K562 (cell line): Measurements from ENCODE around the gene PAQR7. TPM values are rescaled to one million over a fixed set of nuclear protein-coding genes. Genes with fewer than 3 reads are reported as not detected.

Source experiments
- CREB1 ChIP-seq, 2 experiments: sonication (generic) in 1 of 2; formaldehyde crosslinking in 1 of 2; IDR thresholded peaks; 2 replicates each; pipeline versions ENCODE4 v1.6.1 to v1.8.0; 2012 to 2022; ENCODE audit warnings: inconsistent platforms in 1 of 2, mild to moderate bottlenecking in 1 of 2, missing genetic modification reagents in 1 of 2, moderate library complexity in 1 of 2
- JUND ChIP-seq, 2 experiments: IDR thresholded peaks; 2 replicates in 1 of 2; 3 replicates in 1 of 2; pipeline ENCODE4 v1.6.1; 2011; ENCODE audit warnings: borderline replicate concordance in 2 of 2, low read depth in 2 of 2, low read length in 2 of 2, improper control_type of control experiment in 1 of 2, missing biosample characterization in 1 of 2, missing genetic modification characterization in 1 of 2, missing genetic modification reagents in 1 of 2
- MBD2 ChIP-seq: sonication (generic); IDR thresholded peaks from 2 replicates; pipeline ENCODE4 v1.6.1; 2016; ENCODE audit warnings: low read depth, borderline replicate concordance
- NBN ChIP-seq: fragments of 450-650 bp; IDR thresholded peaks from 2 replicates; pipeline ENCODE4 v1.6.1; 2016; ENCODE audit warnings: low read depth, mild to moderate bottlenecking
- SMAD1 ChIP-seq: fragments of 150-350 bp; IDR thresholded peaks from 2 replicates; pipeline ENCODE4 v1.6.1; 2014; ENCODE audit warnings: low read length, low read depth; ENCODE audit not compliant: partially characterized antibody
- SMC3 ChIP-seq: conservative IDR thresholded peaks from 2 replicates; pipeline ENCODE4 v1.6.1; 2011; ENCODE audit warnings: low read depth, low read length, improper control_type of control experiment; ENCODE audit not compliant: insufficient read depth
- SRF ChIP-seq, 2 experiments: fragments of 250-450, 450-650 bp in 1 of 2; sonication (Bioruptor Pico) in 1 of 2; sonication (generic) in 1 of 2; formaldehyde crosslinking; IDR thresholded peaks; 2 replicates each; pipeline versions ENCODE4 v1.5.0 to v1.5.1; 2020 to 2022; ENCODE audit warnings: mild to moderate bottlenecking in 1 of 2, missing genetic modification reagents in 1 of 2
- TAF1 ChIP-seq: IDR thresholded peaks from 2 replicates; pipeline ENCODE4 v1.6.1; 2011; ENCODE audit warnings: mild to moderate bottlenecking, low read length, moderate library complexity; ENCODE audit not compliant: insufficient read depth, control insufficient read depth, severe bottlenecking; ENCODE audit errors: extremely low read depth
- TEAD1 ChIP-seq, 2 experiments: fragments of 450-650 bp in 1 of 2; sonication (generic) in 1 of 2; formaldehyde crosslinking; IDR thresholded peaks; 2 replicates each; pipeline versions ENCODE4 v1.4.0 to v1.8.0; 2020 to 2022; ENCODE audit warnings: mild to moderate bottlenecking in 2 of 2, missing genetic modification reagents in 1 of 2
- ZFX ChIP-seq: sonication (generic); formaldehyde crosslinking; IDR thresholded peaks from 2 replicates; pipeline ENCODE4 v1.8.0; 2022; ENCODE audit warnings: mild to moderate bottlenecking, missing genetic modification reagents, moderate library complexity
- ZNF143 ChIP-seq: sonication (generic); formaldehyde crosslinking; IDR thresholded peaks from 2 replicates; pipeline ENCODE4 v1.9.0; 2022; ENCODE audit warnings: mild to moderate bottlenecking, missing genetic modification reagents
- ZNF444 ChIP-seq: fragments of 250-450 bp; sonication (Bioruptor Pico); IDR thresholded peaks from 2 replicates; pipeline ENCODE4 v1.4.0; 2020; ENCODE audit warnings: mild to moderate bottlenecking, moderate library complexity
- ZNF785 ChIP-seq: fragments of 250-450 bp; sonication (Bioruptor Pico); IDR thresholded peaks from 2 replicates; pipeline ENCODE4 v1.4.0; 2020; ENCODE audit warnings: mild to moderate bottlenecking
- ZZZ3 ChIP-seq: fragments of 450-650 bp; IDR thresholded peaks from 2 replicates; pipeline ENCODE4 v1.6.1; 2016; ENCODE audit warnings: antibody characterized with exemption, mild to moderate bottlenecking, moderate library complexity
- polyA plus RNA-seq, 8 experiments: library from polyadenylated mRNA; depleted of rRNA in 4 of 8; stranded (reverse) in 5 of 8; unstranded in 3 of 8; fragments of >200 nt; fragmentation: Nextera tagmentation in 2 of 8; fragmentation: Illumina TruSeq in 1 of 8; extraction: Ambion mirVana in 2 of 8; extraction: Trizol in 1 of 8; gene quantifications; 2 replicates each; pipeline versions ENCODE4 v1.2.1 to v1.2.3, GENCODE V29; 2011 to 2014; ENCODE audit warnings: inconsistent platforms in 1 of 8, missing spikeins in 1 of 8
- total RNA-seq, 7 experiments: library from RNA; depleted of rRNA in 6 of 7; stranded (reverse); fragments of >200 nt in 6 of 7; fragmentation: Illumina TruSeq in 2 of 7; extraction: Trizol in 2 of 7; gene quantifications; 2 replicates each; pipeline versions ENCODE4 v1.2.1 to v1.2.3, GENCODE V29; 2011 to 2021; ENCODE audit warnings: low replicate concordance in 1 of 7
- TF ChIP-seq, protein P1 (sequence below): fragments of 200-800 bp; sonication (Bioruptor generic); IDR thresholded peaks from 2 replicates; pipeline ENCODE4 v1.6.1; 2016; ENCODE audit warnings: missing genetic modification characterization, missing compliant biosample characterization
- TF ChIP-seq, protein P2 (sequence below): fragments of 450-650 bp; formaldehyde crosslinking; IDR thresholded peaks from 2 replicates; pipeline ENCODE4 v1.4.0; 2022; ENCODE audit warnings: missing genetic modification characterization
- TF ChIP-seq, protein P3 (sequence below): fragments of 450-650 bp; formaldehyde crosslinking; IDR thresholded peaks from 2 replicates; pipeline ENCODE4 v1.4.0; 2020; ENCODE audit warnings: mild to moderate bottlenecking, moderate library complexity
- TF ChIP-seq, protein P4 (sequence below): sonication (generic); formaldehyde crosslinking; IDR thresholded peaks from 2 replicates; pipeline ENCODE4 v1.9.0; 2022; ENCODE audit warnings: mild to moderate bottlenecking, missing genetic modification reagents

Gene PAQR7
- total and polyA plus RNA-seq, 9 of the 15 experiments (the other 6 are each of a cell fraction or from before 2014, with no cell fraction given), result 1.1 to 5.2 (median 2.6) TPM

DNA sequence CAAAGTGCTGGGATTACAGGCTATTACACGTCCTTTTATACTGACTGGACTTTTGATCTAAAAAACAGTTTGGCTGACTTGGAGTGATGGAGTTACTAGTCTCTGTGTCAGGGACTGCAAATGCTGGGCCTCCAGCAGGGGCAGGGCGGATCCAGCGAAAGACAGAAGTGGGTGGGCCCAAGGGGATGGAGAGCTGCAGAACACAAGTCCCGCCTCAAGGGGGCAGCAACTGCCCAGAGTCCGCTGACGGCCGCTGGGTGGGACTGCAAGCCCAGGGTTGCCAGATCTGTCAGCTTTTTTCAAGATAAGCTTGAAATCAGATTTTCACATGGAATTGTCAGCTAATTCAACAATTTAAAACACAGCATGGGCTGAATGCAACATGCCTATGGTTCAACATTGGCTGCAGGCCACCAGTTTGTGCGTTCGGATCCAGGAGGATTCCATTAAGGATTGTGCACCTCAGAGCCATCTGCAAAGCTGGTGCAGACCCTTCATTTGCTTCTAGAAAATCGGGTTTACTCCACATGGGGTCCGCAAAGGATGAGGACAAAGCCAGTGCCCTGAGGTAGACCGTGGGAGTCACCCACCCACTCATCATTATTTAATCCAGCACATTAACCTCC, 20.0 kb upstream of the PAQR7 start (continued):
- TF ChIP-seq, protein P1, sequence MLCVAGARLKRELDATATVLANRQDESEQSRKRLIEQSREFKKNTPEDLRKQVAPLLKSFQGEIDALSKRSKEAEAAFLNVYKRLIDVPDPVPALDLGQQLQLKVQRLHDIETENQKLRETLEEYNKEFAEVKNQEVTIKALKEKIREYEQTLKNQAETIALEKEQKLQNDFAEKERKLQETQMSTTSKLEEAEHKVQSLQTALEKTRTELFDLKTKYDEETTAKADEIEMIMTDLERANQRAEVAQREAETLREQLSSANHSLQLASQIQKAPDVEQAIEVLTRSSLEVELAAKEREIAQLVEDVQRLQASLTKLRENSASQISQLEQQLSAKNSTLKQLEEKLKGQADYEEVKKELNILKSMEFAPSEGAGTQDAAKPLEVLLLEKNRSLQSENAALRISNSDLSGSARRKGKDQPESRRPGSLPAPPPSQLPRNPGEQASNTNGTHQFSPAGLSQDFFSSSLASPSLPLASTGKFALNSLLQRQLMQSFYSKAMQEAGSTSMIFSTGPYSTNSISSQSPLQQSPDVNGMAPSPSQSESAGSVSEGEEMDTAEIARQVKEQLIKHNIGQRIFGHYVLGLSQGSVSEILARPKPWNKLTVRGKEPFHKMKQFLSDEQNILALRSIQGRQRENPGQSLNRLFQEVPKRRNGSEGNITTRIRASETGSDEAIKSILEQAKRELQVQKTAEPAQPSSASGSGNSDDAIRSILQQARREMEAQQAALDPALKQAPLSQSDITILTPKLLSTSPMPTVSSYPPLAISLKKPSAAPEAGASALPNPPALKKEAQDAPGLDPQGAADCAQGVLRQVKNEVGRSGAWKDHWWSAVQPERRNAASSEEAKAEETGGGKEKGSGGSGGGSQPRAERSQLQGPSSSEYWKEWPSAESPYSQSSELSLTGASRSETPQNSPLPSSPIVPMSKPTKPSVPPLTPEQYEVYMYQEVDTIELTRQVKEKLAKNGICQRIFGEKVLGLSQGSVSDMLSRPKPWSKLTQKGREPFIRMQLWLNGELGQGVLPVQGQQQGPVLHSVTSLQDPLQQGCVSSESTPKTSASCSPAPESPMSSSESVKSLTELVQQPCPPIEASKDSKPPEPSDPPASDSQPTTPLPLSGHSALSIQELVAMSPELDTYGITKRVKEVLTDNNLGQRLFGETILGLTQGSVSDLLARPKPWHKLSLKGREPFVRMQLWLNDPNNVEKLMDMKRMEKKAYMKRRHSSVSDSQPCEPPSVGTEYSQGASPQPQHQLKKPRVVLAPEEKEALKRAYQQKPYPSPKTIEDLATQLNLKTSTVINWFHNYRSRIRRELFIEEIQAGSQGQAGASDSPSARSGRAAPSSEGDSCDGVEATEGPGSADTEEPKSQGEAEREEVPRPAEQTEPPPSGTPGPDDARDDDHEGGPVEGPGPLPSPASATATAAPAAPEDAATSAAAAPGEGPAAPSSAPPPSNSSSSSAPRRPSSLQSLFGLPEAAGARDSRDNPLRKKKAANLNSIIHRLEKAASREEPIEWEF, result no peak
- TF ChIP-seq SMC3, result peak; percentile 99
- TF ChIP-seq TEAD1 (CRISPR knock-in tag; IDR thresholded peaks at IDR 0.05), result peak in 1 of 2 experiments; percentile 65; a peak in 2 of 4 replicates
- peak; percentile 38; the same call in 1 of the 2 replicates for TF ChIP-seq CREB1 (IDR thresholded peaks at IDR 0.05)
- TF ChIP-seq CREB1 (CRISPR knock-in tag; IDR thresholded peaks at IDR 0.05), result no peak; the same call in 1 of the 2 replicates
- peak; percentile 70 for TF ChIP-seq ZNF143 (CRISPR knock-in tag)
- TF ChIP-seq MBD2, result no peak
- TF ChIP-seq, protein P2, sequence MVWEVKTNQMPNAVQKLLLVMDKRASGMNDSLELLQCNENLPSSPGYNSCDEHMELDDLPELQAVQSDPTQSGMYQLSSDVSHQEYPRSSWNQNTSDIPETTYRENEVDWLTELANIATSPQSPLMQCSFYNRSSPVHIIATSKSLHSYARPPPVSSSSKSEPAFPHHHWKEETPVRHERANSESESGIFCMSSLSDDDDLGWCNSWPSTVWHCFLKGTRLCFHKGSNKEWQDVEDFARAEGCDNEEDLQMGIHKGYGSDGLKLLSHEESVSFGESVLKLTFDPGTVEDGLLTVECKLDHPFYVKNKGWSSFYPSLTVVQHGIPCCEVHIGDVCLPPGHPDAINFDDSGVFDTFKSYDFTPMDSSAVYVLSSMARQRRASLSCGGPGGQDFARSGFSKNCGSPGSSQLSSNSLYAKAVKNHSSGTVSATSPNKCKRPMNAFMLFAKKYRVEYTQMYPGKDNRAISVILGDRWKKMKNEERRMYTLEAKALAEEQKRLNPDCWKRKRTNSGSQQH (CRISPR knock-in tag), result 0 out of 2 replicates have a peak, but pooled peaks have one; percentile 37
- TF ChIP-seq JUND (IDR thresholded peaks at IDR 0.05; ENCODE audit: borderline replicate concordance, low read depth, low read length), result peak; percentile 67
- peak; percentile 50; the same call in 1 of the 3 replicates for TF ChIP-seq JUND (tag; IDR thresholded peaks at IDR 0.05; ENCODE audit: borderline replicate concordance, low read depth, low read length)
- TF ChIP-seq ZNF444 (CRISPR knock-in tag), result no peak
- TF ChIP-seq, protein P3, sequence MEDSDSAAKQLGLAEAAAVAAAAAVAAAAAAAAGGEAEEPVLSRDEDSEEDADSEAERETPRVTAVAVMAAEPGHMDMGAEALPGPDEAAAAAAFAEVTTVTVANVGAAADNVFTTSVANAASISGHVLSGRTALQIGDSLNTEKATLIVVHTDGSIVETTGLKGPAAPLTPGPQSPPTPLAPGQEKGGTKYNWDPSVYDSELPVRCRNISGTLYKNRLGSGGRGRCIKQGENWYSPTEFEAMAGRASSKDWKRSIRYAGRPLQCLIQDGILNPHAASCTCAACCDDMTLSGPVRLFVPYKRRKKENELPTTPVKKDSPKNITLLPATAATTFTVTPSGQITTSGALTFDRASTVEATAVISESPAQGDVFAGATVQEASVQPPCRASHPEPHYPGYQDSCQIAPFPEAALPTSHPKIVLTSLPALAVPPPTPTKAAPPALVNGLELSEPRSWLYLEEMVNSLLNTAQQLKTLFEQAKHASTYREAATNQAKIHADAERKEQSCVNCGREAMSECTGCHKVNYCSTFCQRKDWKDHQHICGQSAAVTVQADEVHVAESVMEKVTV (CRISPR knock-in tag), result peak; percentile 100
- TF ChIP-seq SMAD1, result no peak
- TF ChIP-seq, protein P4, sequence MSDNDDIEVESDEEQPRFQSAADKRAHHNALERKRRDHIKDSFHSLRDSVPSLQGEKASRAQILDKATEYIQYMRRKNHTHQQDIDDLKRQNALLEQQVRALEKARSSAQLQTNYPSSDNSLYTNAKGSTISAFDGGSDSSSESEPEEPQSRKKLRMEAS (CRISPR knock-in tag), result no peak
- peak in 1 of 2 experiments; percentile 72; a peak in 1 of 4 replicates for TF ChIP-seq SRF (CRISPR knock-in tag; IDR thresholded peaks at IDR 0.05)
- no peak for TF ChIP-seq TAF1
- peak; percentile 55 for TF ChIP-seq ZFX (CRISPR knock-in tag)
- peak; percentile 82; the same call in 1 of the 2 replicates for TF ChIP-seq NBN
- TF ChIP-seq ZNF785 (CRISPR knock-in tag), result no peak
- peak; percentile 55; the same call in 1 of the 2 replicates for TF ChIP-seq ZZZ3
